ENCODE measurements around the gene COL18A1.

COL18A1 gene

GRCh38 chr21:45481977-45482898 lies 77.3 kb downstream of the COL18A1 start:
- no peak for DNase-seq

GRCh38 chr21:45482899-45483821 lies 78.2 kb downstream of the COL18A1 start:
- peak; percentile 44 for DNase-seq

- no peak for DNase-seq
Measured at GRCh38 chr21:45484318-45484717, 79.4 kb downstream of the COL18A1 start.

GRCh38 chr21:45485686-45486442 lies 80.9 kb downstream of the COL18A1 start:
- no peak for DNase-seq

GRCh38 chr21:45486443-45487160 lies 81.6 kb downstream of the COL18A1 start:
- no peak for DNase-seq

GRCh38 chr21:45487161-45487806 lies 82.3 kb downstream of the COL18A1 start:
- no peak for DNase-seq

- DNase-seq: no peak
Measured at GRCh38 chr21:45487891-45488600, 83.1 kb downstream of the COL18A1 start.

GRCh38 chr21:45488931-45489721 lies 84.2 kb downstream of the COL18A1 start:
- no peak for DNase-seq

- DNase-seq: no peak
Measured at GRCh38 chr21:45489722-45489982, 84.7 kb downstream of the COL18A1 start.

GRCh38 chr21:45490049-45490731 lies 85.2 kb downstream of the COL18A1 start:
- DNase-seq: no peak

- DNase-seq: no peak
Measured at GRCh38 chr21:45491056-45491455, 86.1 kb downstream of the COL18A1 start.

- no peak for DNase-seq
Measured at GRCh38 chr21:45491623-45492022, 86.7 kb downstream of the COL18A1 start.

- no peak for DNase-seq
Measured at GRCh38 chr21:45492765-45493164, 87.8 kb downstream of the COL18A1 start.

GRCh38 chr21:45493401-45494001 lies 88.5 kb downstream of the COL18A1 start:
- no peak for DNase-seq

GRCh38 chr21:45494135-45494850 lies 89.3 kb downstream of the COL18A1 start:
- DNase-seq: no peak

- no peak for DNase-seq
Measured at GRCh38 chr21:45494851-45495680, 90.1 kb downstream of the COL18A1 start.

GRCh38 chr21:45496151-45496967 lies 91.4 kb downstream of the COL18A1 start:
- DNase-seq: no peak
